GM12801 (cell line): ENCODE results near the gene CDK13.

Experiments used
- TF ChIP-seq, protein P1 (sequence below): IDR thresholded peaks from one replicate; pipeline ENCODE4 v1.5.1; 2011; ENCODE audit warnings: control low read depth; ENCODE audit not compliant: insufficient read length; ENCODE audit errors: extremely low read depth

The CDK13 gene

DNA sequence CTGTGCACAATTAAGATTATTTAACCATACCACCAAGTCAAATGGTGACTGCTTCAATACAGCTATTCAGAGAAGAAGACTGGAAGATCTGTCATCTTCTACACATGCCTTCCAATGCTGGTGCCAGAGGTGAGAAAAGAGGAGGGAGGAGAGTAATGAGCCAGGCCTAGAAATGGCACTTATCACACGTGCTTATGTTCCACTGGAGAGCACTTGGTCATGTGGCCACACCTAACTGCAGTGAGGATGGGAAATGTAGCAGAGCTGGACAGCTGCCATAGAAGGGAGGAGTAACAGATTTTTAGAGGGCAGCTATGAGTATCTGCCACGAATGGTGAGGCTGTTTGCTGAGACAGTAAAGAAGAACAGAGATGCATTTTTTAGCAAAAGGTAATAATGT, 107.2 kb downstream of the CDK13 start:
- TF ChIP-seq, protein P1, sequence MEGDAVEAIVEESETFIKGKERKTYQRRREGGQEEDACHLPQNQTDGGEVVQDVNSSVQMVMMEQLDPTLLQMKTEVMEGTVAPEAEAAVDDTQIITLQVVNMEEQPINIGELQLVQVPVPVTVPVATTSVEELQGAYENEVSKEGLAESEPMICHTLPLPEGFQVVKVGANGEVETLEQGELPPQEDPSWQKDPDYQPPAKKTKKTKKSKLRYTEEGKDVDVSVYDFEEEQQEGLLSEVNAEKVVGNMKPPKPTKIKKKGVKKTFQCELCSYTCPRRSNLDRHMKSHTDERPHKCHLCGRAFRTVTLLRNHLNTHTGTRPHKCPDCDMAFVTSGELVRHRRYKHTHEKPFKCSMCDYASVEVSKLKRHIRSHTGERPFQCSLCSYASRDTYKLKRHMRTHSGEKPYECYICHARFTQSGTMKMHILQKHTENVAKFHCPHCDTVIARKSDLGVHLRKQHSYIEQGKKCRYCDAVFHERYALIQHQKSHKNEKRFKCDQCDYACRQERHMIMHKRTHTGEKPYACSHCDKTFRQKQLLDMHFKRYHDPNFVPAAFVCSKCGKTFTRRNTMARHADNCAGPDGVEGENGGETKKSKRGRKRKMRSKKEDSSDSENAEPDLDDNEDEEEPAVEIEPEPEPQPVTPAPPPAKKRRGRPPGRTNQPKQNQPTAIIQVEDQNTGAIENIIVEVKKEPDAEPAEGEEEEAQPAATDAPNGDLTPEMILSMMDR = no peak

DNA sequence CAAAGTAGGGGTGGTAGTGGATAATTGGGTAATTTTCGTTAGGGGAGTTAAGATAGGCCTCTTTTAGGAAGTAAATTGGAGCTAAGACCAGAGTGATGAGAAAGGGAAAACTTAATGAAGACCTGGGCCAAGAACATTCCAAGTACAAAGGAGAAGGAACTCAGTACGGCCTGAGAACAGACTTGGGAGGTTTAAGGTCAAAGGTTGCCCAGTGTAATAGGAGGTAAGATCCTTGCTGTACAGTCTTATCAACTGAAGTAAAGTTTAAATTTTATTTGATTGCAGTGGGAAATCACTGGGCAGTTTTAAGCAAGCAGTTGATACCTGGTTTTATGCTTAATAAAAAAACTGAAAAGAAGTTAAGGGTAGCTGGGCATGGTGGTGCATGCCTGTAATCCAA, 108.0 kb downstream of the CDK13 start:
- TF ChIP-seq, protein P1 = no peak

DNA sequence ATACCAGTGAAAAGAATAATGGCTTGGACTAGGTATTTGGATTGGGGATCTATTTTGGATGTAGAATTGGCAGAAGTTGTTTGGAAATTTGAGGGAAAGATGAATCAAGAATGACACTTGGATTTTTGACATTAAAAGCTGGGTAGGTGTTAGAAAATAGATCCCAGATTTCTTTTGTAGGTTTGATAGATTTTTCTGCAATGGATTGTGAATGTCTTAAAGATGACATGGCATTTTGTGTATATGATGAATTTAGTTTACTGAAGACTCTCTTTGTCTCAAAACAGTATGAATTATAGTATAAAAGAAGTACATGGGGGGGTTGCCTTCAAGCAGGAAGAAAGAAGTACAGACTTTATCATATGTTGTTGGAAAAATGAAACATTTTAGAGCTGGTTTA, 108.6 kb downstream of the CDK13 start:
- TF ChIP-seq, protein P1 = no peak

DNA sequence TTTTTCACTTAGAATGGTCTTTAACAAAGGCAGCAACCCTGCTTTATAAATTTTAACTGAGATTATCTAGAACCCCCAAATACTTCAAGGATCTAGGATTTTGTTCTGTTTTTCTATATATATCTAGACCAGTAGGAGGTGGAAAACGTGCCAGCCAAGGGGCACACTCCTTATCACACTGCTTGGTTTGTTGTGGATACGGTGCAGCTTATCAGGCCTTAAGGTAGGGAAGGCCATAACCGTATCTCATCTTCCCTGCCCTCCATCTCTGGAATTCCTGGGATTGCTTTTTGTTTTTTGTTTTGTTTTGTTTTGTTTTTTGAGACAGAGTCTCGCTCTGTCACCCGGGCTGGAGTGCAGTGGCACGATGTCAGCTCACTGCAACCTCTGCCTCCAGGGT, 109.0 kb downstream of the CDK13 start:
- TF ChIP-seq, protein P1 = no peak

DNA sequence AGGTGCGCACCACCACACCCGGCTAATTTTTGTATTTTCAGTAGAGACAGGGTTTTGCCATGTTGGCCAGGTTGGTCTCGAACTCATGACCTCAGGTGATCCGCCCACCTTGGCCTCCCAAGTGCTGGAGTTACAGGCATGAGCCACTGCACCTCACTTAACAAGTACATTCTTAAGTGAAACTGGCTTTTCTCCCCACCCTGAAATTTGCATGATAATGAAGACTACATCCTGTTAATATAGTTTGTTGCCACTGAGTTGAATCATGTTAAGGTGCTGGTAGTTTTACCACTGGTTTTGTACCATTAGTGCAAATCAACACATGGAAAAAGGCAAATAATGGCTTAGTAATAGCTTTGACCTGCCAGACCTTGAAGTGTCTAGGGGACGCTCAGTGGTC, 122.2 kb downstream of the CDK13 start:
- TF ChIP-seq, protein P1 = no peak

DNA sequence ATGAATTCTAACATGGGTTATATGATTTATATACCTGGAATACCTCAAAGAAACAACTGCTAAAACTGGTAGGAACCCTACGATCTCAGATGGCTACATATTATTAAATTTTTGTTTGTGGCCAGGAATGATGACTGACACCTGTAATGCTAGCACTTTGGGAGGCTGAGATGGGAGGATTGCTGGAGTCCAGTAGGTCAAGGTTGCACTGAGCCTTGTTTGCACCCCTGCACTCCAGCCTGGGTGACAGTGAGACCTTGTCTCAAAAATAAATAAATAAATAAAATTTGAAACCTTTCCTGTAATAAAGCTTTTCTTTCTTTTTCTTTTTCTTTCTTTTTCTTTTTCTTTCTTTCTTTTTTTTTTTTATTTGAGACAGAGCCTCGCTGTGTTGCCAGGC, 123.2 kb downstream of the CDK13 start:
- TF ChIP-seq, protein P1 = no peak

DNA sequence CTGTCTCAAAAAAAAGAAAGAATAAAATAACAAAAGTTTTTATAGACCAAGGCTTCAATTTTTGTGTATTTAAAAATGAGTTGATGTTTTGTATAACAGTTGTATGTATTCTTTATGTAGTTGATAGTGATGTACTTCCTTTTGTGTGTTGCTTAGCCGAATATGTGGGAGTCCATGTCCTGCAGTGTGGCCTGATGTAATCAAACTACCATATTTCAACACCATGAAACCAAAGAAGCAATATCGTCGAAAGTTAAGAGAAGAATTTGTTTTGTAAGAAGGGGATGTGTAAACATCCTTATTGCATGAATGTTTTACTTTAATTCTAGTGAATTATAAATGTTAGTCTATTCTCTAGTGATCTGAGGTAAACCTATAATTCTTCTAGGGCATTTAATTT, 127.8 kb downstream of the CDK13 start:
- TF ChIP-seq, protein P1 = no peak

DNA sequence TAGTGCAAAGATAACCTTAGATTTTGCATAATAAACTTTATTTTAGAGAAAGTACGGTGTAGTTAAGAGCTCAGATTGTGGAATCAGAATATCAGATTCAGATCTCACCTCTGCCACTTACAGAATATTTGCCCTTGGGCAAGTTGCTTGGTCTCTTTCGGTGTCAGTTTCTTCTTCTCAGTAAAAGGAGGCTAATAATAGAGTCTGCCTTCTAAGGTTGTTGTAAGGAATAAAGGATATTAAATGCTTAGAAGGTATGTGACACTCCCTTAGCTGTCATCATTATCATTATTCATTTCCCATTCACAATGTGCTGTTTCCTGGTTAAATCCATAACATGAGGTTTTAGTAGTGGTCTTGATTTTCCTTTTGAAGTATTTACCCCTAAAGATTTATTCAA, 142.1 kb downstream of the CDK13 start:
- TF ChIP-seq, protein P1 = no peak
